Activated CD8-positive, alpha-beta memory T cell treated with anti-CD3 and anti-CD28 coated beads, Interleukin-2, amount 50 U/mL, for 48 hours (primary cell): ENCODE measurements around the gene CSF1R.

Experiments
- DNase-seq: peaks from one replicate; pipeline ENCODE4 v3.0.0-alpha.2; 2020

The CSF1R gene

DNA sequence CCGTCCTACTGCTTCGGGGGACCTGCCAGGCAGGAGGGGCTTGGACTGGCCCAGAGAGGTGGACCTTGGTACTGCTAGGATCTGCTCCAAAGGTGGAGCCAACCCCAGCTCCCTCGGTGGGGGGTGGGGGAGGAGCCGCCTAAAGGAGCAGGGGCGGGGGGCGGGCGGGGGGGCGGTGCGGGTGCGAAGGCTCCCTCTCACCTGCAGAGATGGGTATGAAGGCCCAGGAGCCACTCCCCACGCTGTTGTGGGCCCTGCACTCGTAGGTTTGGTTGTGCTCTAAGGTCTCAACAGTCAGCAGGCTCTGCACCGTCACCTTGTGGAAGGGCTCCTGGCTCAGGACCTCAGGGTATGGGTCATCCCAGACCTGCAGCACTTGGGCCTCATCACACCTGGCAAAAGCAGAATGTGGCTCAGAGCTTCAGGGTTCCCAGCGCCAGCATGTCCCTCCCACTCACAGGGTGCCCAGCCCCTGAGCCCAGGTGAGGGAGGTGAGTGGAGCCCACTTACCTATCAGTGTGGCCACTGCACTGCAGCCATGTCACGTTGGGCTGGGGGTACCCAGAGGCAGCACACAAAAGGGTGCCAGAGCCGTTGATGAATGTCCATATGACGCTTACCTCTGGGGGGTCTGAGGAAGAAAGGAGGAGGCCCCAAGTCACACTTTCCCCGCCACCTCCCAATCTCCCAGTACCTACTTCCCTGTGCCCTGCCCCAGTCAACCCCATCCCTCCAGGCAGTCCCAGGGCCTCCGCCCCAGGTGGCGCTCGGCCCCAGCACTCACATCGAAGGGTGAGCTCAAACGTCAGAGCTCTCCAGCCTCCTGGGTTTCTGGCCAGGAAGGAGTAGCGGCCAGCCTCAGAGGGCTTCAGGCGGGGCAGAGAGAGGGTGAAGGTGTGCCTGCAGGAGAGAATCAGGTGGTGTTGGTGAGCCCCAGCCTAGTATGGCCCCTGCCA is 16.4 kb downstream of the CSF1R start:
- DNase-seq: peak; percentile 45

DNA sequence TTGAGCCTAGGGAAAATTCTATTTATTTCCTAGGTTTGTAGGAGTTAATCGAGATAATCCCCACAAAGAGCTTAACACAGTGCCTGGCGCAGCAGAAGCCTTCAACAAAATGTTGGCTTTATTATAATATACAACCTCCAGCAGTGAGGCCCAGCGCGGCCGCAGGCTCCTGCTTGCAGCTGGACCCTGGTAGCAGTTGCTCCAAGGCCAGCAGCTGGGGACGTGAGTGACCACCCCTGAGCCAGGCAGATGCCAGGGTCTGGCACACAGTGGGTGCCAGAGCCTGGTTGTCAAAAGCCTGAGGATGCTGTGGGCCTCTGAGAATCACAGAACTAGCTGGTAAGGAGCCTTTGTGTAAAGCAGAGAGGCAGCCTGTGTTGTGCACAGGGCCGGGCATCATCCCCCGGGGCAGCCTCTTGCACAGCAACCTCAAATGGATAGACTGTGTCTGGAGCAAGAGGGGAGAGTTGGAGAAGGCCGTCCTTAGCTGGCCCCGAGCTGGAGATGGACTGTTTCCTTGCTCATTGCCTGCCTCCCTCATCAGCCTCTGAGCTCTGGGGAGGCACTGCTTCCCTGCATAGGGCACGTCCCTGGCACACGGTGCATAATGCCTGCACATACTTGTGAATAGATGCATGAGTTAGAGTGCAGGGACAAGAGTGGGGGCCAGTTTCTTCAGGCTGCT is 17.3 kb downstream of the CSF1R start:
- no peak for DNase-seq

DNA sequence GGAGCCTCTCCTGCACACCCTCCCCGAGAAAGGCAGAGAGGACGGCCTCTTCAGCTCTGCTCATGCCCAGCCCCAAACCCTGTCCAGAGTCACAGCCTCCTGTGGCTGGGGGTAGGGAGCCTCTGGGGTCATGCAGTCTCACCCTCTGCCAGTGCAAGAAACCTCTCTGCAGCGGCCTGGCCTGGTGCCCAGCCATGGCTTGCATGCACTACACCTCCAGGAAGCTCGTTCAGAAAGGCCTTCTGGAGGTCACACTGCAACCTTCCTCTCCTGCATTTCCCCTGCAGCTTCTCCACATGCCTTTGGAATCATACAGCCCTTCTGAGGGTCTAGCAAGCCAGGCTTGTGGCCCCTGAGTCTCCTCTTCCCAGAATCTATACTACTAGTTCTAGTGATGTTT is 17.9 kb downstream of the CSF1R start:
- DNase-seq: no peak

DNA sequence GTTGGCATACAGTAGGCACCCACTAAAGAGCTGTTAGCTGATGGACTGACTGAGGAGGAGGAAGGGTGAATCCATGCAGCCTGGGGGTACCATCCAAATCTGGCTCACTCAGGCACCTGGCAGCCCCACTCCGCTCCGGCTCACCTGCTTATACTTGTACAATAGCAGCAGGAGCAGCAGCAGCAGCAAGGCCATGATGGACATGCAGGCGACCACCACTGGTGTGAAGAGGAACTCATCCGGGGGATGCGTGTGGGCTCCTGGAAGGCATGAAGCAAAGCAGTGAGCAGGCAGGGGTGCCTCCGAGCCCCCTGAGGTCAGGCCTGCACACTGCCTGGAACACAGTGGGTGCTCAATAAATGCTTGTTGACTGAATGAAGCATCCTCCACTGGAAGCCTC is 18.3 kb downstream of the CSF1R start:
- DNase-seq: no peak

DNA sequence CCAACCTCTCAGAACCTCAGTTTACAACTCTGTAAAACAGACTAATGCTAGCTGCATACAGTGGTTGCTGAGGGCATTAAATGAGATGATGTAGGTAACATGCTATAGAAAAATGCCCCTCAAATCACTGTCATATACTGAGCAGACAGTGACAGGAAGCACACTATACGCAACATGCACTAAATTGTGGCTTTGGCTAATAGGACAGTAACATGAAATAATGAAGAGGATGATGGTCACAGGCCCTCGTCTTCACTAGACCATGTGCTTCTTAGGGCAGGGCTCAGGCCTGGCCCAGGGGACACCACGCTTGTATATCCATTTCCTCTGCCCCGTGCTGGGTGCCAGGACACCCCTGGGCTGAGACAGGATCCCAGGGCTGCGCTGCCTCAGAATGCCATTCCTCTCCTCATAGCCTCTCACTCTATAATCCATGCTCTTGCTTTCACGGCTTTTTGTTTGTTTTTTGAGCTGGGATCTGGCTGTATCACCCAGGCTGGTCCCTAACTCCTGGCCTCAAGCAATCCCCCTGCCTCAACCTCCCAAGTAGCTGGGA is 18.9 kb downstream of the CSF1R start:
- no peak for DNase-seq

DNA sequence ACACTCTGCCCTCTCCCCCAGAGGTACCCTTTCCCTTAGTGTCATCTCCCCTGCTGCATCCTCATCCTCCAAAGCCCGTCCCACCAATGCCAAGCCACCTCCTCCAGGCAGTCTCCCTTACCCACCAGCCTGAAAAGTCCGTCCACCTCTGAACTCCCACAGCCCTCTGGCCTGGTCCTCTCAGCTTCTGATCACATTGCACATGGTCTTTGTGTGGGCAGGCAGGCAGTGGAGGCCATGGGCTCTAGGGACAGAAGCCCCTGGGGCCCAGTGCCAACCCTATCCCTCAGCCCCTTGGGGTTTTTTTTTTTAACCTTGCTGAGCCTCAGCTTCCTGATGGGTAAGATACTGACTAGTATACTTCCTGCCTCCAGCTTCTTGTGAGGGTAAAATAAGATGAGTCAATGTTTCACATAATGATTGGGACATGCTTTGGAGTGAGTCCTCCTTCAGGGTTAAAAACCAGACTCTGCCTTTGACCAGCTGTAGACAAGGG is 19.4 kb downstream of the CSF1R start:
- DNase-seq: no peak

DNA sequence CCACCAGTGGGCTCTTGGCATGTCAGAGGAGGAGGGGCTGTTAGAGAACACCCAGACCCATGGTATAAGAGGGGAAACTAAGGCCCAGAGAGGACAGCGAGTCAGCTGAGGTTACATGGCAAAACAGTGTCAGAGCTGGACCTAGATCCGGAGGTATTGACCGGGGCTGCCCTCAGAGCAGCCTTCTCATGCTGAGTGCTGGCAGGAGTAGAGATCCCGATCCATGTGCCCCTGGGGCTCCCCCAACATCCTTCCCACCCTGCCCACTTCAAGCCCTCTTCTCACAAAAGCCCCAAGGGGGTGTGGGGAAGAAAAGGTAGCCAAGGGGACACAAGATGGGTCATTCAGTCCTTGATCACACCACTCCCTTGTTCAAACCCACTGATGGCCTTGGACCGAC is 19.9 kb downstream of the CSF1R start:
- no peak for DNase-seq

DNA sequence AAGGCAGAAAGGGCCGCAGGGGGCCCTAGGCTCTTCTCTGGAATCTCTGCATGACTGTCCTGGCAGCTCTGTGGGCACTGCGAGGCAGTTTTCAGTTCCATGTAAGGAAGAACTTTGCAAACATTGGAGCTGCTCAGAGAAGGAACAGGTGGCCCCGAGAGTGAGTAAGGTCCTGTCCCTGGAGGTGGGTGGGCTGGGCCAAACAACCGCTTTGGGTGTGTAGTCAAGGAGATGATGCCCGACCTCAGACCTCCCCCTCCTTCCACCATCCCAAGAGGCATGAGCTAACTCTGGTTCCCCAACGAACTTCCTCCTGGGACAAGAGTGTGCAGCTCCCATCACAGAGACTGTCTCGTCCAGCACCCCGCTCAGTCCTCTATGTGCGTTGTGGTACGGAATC is 20.5 kb downstream of the CSF1R start:
- no peak for DNase-seq

DNA sequence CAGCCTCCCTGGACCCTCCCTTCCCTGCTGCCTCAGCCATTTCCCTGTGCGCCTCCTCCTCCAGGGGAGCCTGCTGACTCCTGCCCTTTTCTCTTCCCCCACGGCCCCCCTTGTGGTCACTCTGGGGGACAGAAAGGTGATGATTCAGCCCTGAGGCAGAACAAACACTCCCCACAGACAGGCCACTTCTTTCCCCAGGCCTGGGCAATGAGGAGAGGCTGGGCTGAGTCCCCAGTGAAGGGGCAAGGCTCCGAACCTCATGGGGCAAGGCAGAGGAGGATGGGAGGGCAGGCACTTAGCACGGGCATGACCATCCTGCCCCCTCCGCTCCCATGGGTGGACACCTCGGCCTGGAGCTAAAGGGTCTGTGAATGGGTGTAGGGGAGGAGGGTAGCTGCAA is 21.0 kb downstream of the CSF1R start:
- no peak for DNase-seq

DNA sequence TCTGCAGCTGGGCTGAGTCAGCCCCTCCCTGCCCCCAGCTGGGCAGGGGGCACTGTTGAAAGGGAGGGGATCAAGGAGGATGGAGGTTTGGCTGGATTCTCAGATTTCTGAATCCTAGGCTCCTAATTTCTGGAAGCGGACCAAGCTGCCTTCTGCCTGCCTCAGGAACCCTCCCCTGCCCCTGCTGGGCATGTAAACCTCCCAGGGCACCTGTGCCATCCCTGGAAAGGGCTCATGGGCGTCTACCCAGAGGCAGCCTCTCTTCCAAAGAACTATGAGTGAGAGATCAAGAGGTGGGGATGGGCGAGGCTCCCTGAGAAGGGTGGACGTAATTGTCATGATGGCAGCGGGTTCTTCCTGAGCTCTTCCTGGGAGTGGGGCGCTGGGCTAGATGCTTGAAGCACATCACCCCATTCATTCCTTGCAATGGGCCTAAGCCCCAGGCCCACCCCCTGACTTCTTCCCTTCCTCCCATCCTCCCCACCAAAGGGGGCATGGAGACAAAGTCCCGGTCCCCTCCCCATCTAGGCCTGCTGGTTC is 21.6 kb downstream of the CSF1R start:
- DNase-seq: no peak

DNA sequence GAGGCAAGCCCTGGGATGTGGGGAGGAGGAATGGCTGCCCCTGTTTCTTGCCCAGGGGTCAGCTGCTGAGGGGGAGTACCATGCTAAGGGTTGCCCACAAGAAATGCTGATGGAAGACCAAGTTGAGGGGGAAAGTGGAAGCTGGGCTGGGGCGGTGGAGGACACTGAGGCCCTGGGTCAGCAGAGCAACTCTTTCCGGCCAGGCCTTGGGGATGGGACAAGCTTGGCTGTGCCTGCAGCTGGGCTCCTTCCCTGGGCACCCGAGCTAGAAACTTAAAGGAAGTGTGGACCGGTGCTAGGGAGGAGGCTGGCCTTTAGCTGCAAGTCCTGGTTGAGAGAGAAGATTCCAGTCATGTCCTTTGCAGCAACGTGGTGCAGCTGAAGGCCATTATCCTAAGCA is 22.7 kb downstream of the CSF1R start:
- no peak for DNase-seq

DNA sequence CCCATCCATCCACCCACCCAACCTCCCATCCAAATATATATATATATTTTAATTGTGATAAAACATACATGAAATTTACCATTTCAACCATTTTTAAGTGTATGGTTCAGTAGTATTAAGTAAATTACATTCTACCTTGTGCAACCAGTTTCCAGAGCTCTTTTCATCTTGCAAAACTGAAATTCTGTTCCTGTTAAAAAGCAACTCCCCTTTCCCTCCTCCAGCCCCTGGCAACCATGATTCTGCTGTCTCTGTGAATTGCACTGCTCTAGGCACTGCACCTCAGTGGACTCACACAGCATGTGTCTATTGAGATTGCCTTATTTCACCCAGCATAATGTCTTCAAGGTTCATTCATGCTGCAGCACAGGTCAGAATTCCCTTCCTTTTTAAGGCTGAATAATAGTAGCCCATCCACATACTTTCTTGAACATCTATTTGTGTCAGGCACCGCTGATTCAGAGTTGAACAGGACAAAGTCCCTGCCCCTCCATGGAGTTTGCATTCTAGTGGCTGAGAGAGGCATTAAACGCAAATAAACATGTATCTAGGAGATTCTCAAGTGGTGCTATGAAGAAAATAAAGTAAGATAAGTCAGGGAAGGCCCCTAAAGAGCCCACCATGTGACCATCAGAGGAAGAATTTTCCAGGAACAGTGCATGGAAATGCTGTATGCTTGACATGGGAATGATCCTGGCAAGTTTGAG is 24.0 kb downstream of the CSF1R start:
- DNase-seq: no peak

DNA sequence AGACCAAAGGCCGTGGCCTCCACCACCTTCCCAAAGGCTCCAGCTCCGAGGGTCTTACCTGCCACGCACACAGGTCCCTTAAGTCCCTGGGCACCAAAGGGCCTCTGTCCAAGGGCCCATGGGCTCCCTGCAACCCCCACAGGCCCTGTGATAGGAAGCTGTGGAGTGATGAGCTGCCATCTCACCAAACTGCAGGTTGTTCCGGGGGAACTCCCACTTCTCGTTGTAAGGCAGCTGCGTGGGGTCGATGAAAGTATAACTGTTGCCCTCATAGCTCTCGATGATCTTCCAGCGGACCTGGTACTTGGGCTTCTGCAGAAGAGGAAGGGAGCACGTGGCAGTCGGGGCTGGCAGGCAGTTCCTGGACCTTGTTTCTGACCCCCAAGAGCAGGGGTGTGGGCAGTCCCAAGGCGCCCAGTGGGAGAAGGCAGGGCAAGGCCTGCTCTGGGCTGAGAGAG is 24.8 kb downstream of the CSF1R start:
- no peak for DNase-seq

DNA sequence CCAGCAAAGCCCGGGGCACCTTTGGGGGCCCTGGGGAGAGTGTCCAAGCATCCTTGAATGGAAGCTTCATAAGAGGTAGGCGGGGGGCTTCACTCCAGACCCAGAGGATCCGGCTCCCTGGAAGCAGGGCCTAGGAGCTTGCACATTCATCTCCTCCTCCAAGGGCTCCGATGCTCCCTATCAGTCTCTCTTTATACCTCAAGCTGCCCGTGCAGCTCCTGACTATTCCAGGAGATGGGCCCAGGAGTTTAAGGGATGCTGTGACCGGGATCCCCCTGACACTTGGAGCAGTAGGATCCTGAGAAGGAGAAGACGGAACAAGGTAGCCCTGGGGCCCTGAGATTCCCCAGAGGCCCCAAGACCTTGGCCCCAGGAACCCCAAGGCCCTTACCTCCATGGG is 25.9 kb downstream of the CSF1R start:
- no peak for DNase-seq

DNA sequence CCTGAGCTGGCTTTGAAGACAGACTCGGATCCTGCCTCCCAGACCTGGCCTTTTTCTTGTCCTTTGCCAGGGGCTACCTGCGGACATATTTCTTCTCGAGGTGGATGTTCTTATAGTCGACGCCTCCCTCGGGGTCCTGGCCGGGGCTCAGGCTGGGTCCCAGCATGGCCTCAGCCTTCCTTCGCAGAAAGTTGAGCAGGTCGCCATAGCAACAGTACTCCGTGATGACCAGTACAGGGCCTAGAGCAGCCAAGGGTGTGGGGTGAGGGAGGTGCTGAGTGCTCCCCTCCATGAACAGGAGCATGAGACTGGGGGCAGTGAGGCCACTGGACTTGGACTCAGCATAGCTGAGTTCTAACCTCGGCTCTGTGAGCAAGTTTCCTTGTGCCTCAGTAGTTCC is 26.7 kb downstream of the CSF1R start:
- DNase-seq: no peak

DNA sequence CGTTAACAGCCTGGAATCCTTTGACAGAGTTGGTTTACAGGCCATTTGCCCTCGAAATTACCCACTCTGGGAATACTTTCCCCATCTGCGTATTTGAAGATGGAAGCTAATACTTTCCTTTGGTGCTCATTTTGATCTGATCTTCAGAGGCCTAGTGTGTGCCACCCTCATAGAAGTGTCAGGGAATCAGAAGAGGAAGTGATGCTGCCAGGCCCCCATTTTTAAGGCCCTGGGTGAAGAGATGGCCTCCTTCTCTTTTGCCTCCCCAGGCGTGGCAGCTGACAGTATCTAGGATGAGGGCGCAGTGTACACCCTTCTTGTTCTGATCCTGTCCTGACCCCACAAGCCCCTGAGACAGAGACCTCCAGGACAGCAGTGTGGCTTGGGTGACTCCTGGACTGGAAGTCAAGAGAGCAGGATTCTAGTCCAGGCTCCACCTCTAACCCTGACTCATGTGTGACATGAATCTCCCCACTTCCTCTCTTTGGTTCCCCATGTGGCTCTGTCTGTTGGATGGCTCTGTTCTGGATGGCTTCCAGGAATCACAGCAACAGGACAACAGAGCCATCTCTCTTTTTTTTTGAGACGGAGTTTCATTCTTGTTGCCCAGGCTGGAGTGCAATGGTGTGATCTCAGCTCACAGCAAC is 27.8 kb downstream of the CSF1R start:
- no peak for DNase-seq

DNA sequence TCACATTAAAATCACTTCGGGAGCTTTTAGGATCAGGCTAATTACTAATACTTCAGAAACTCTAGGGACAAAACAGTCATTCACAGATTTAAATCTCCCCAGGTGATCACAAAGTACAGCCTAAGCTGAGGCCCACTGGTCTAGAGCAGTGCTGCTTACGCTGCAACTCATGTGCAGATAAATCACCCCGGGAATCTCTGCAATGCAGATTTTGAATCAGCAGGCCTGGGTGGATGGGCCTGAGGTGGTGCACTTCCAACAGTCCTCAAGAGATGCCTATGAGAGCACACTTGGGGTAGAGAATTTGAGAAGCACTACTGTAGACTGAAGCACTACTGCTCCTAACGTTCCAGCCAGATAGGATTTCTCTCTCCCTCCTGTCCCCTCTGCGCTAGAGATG is 28.4 kb downstream of the CSF1R start:
- DNase-seq: no peak

DNA sequence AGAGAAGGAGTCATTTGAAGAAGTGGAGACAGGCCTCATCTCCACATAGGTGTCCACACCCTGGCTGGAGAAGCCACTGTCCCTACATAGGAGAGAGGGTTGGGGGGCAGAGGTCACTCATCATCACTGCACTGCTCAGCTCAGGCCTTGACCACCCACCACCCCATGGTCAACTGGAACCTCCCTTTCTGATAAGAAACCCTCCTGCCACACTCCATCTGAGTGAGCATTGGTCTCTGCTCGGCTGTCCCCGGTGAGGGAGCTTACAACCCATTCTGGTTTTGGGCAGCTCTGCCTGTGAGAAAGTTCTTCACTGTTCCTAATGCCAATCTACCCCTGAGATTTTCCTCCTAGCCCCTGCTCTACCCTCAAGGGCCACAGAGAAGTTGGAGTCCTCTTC is 28.8 kb downstream of the CSF1R start:
- DNase-seq: no peak

DNA sequence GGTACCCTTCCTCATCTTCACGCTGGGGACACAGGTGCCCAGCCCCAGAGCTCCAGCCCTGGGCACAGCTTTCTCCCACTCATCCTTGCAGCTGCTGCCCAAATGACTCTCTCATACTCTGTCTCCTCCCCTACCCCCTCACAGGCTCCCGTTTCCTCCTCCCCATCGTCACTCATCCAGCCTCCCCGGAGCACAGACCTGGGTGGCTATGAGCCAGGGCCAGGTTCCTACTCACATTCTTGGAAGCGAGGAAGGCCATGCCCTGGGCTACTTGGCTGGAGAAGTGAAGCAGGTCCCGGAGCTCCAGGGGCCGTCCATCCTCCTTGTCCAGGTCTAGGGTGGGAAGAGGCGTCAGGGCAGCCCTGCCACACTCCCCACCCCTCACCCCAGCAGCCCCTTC is 29.3 kb downstream of the CSF1R start:
- no peak for DNase-seq

DNA sequence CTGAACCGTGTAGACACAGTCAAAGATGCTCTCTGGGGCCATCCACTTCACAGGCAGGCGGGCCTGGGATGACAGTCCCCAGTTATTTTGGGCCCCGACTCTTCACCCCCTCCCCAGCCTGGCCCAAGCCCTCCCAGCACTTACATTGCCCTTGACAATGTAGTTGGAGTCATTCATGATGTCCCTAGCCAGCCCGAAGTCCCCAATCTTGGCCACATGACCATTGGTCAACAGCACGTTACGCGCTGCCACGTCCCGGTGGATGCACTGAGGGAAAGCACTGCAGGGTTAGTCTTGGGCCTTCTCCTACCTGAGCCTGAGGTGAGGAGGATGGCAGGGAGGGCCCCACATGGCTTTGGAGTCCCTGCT is 30.3 kb downstream of the CSF1R start:
- no peak for DNase-seq

DNA sequence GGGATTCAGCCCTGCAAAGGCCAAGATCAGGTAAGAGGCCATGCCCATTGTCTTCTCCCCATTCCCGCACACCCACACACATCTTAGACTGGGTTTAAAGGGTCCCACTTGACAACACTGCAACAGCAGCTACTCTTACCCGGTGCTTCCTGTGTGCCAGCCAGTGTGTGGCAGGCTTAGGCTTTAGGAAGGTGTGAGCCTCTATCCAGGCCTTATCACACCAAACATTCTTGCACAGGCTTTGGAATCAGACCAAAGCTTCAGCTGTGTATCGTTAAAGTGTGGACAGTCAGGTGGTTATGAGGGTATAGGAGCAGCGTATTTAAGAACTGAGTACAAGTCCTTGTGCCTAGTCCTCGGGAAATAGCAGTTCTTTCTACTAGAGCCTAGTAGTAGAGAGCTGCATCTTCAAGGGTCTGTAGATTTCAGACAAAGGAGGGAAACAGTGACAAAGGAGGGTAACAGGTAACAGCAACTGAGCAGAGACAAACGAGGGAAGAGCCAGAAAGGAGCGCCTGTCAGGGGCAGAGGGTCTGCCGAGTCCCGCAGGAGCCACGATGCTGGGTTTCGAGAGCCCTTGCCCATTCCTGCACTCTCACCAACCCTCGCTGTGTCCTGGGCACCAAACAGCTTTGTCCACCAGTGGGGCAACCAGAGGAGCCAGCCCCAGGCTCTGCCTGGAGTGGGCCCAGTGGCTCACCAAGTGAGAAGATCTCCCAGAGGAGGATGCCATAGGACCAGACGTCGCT is 30.9 kb downstream of the CSF1R start:
- DNase-seq: no peak

DNA sequence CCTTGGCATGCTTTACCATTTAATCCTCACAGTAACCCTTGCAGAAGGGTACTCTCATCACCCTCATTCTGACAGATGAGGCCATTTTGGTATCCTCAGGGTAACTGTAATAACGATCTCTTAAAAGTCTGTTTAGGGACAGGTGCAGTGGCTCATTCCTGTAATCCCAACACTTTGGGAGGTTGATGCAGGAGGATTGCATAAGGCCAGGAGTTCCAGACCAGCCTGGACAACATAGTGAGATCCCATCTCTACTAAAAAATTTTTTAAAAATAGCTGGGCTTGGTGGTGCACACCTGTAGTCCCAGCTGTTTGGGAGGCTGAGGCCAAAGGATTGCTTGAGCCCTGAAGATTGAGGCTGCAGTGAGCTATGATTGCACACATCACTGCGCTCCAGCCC is 31.8 kb downstream of the CSF1R start:
- no peak for DNase-seq
